ENCODE results near the gene ALS2. TPM values are rescaled to one million over a fixed set of nuclear protein-coding genes. Genes with fewer than 3 reads are reported as not detected.
"Not testable (repeated sequence)": the region's sequence is repeated elsewhere in the genome, so short reads cannot be mapped to it uniquely, and the experiment has no call there.

The ALS2 gene
- total RNA-seq, 1 donor from 2014 or later: 11.3 TPM

GRCh38 chr2:201806442-201807170 is 25.9 kb upstream of the ALS2 start, which contains the start of gene CDK15:
TSS of gene CDK15 (plus strand) at chr2:201806537. CDS start at chr2:201806665, 128 bp downstream.
- intact Hi-C loops (cut with micrococcal nuclease): no loop called here
- no peaks in the 10 kb centered on the region for H3K9me3 Mint-ChIP-seq

GRCh38 chr2:201798914-201799285 is 18.2 kb upstream of the ALS2 start:
- peaks cover 18% of the 10 kb centered on the region for H3K27me3 Mint-ChIP-seq
- H3K4me3 Mint-ChIP-seq; intact Hi-C loops (cut with micrococcal nuclease); H3K9me3 Mint-ChIP-seq; H3K36me3 Mint-ChIP-seq (ENCODE audit: low read depth); H3K27ac Mint-ChIP-seq; H3K4me1 Mint-ChIP-seq; DNase-seq: not testable (repeated sequence)

More at GRCh38 chr2:201806442-201807170, 25.9 kb upstream of the ALS2 start, which contains the start of gene CDK15:
- H3K36me3 Mint-ChIP-seq (ENCODE audit: low read depth): no peaks in the 10 kb centered on the region
- no peaks in the 10 kb centered on the region for H3K4me1 Mint-ChIP-seq
- H3K27ac Mint-ChIP-seq: no peak within 1 kb of the TSS
- no peak for DNase-seq
- H3K4me3 Mint-ChIP-seq: no peak within 1 kb of the TSS
- H3K27me3 Mint-ChIP-seq: peaks cover 33% of the 10 kb centered on the region

GRCh38 chr2:201798252-201798913 is 17.6 kb upstream of the ALS2 start:
- Mint-ChIP-seq H3K27me3 (peaks cover 18% of the 10 kb centered on the region), H3K9me3 (no peaks in the 10 kb centered on the region), H3K27ac (no peak overlapping the region), H3K36me3 (ENCODE audit: low read depth) (no peaks in the 10 kb centered on the region), H3K4me1 (peaks cover 2% of the 10 kb centered on the region), H3K4me3 (no peak overlapping the region)
- intact Hi-C loops (cut with micrococcal nuclease): no loop called here
- DNase-seq: no peak

- H3K4me1 Mint-ChIP-seq: peaks cover 2% of the 10 kb centered on the region
- intact Hi-C loops (cut with micrococcal nuclease): no loop called here
These were observed 16.6 kb upstream of the ALS2 start for GRCh38 chr2:201797175-201797840.

GRCh38 chr2:201796478-201796865 is 15.7 kb upstream of the ALS2 start:
- H3K4me3 Mint-ChIP-seq: no peak overlapping the region
- peaks cover 2% of the 10 kb centered on the region for H3K4me1 Mint-ChIP-seq
- no peak overlapping the region for H3K27ac Mint-ChIP-seq
- H3K36me3 Mint-ChIP-seq (ENCODE audit: low read depth): no peaks in the 10 kb centered on the region
- no peak for DNase-seq
- no peaks in the 10 kb centered on the region for H3K9me3 Mint-ChIP-seq
- intact Hi-C loops (cut with micrococcal nuclease): no loop called here
- peaks cover 7% of the 10 kb centered on the region for H3K27me3 Mint-ChIP-seq

More at GRCh38 chr2:201797175-201797840, 16.6 kb upstream of the ALS2 start:
- H3K27me3 Mint-ChIP-seq: peaks cover 12% of the 10 kb centered on the region
- no peaks in the 10 kb centered on the region for H3K9me3 Mint-ChIP-seq
- H3K36me3 Mint-ChIP-seq (ENCODE audit: low read depth): no peaks in the 10 kb centered on the region
- no peak overlapping the region for H3K27ac Mint-ChIP-seq
- no peak overlapping the region for H3K4me3 Mint-ChIP-seq
- no peak for DNase-seq

- H3K4me1 Mint-ChIP-seq: peaks cover 2% of the 10 kb centered on the region
- no peak overlapping the region for H3K4me3 Mint-ChIP-seq
- no peak for DNase-seq
- H3K36me3 Mint-ChIP-seq (ENCODE audit: low read depth): no peaks in the 10 kb centered on the region
- no peak overlapping the region for H3K27ac Mint-ChIP-seq
- no peaks in the 10 kb centered on the region for H3K9me3 Mint-ChIP-seq
- peaks cover 5% of the 10 kb centered on the region for H3K27me3 Mint-ChIP-seq
- intact Hi-C loops (cut with micrococcal nuclease): no loop called here
These were observed 15.1 kb upstream of the ALS2 start for GRCh38 chr2:201795607-201796477.

- Mint-ChIP-seq H3K4me1 (peaks cover 2% of the 10 kb centered on the region), H3K9me3 (no peaks in the 10 kb centered on the region), H3K27ac (no peak overlapping the region), H3K36me3 (ENCODE audit: low read depth) (no peaks in the 10 kb centered on the region), H3K27me3 (peaks cover 9% of the 10 kb centered on the region), H3K4me3 (no peak overlapping the region)
- no peak for DNase-seq
- intact Hi-C loops (cut with micrococcal nuclease): no loop called here
These were observed 13.6 kb upstream of the ALS2 start for GRCh38 chr2:201794294-201794693.

- no peak for DNase-seq
- no peaks in the 10 kb centered on the region for H3K9me3 Mint-ChIP-seq
These were observed 12.9 kb upstream of the ALS2 start for GRCh38 chr2:201793631-201794030.

GRCh38 chr2:201790989-201791388 is 10.3 kb upstream of the ALS2 start:
- Mint-ChIP-seq H3K27ac (no peak overlapping the region), H3K4me3 (no peak overlapping the region), H3K9me3 (no peaks in the 10 kb centered on the region), H3K4me1 (no peaks in the 10 kb centered on the region), H3K36me3 (ENCODE audit: low read depth) (no peaks in the 10 kb centered on the region), H3K27me3 (peaks cover 17% of the 10 kb centered on the region)
- DNase-seq: no peak
- intact Hi-C loops (cut with micrococcal nuclease): no loop called here

More at GRCh38 chr2:201793631-201794030, 12.9 kb upstream of the ALS2 start:
- intact Hi-C loops (cut with micrococcal nuclease): no loop called here
- Mint-ChIP-seq H3K36me3 (ENCODE audit: low read depth) (no peaks in the 10 kb centered on the region), H3K27me3 (peaks cover 9% of the 10 kb centered on the region), H3K4me1 (peaks cover 2% of the 10 kb centered on the region), H3K4me3 (no peak overlapping the region), H3K27ac (no peak overlapping the region)

- H3K27ac Mint-ChIP-seq: no peak overlapping the region
- intact Hi-C loops (cut with micrococcal nuclease): no loop called here
These were observed 9.6 kb upstream of the ALS2 start for GRCh38 chr2:201790291-201790690.

GRCh38 chr2:201789395-201789794 is 8.7 kb upstream of the ALS2 start:
- intact Hi-C loops (cut with micrococcal nuclease): loop anchor here (10.0 kb wide), 1 partner anchor 385 kb away; no protein-coding TSS in a partner anchor
- H3K9me3 Mint-ChIP-seq: no peaks in the 10 kb centered on the region
- H3K36me3 Mint-ChIP-seq (ENCODE audit: low read depth): no peaks in the 10 kb centered on the region
- peaks cover 17% of the 10 kb centered on the region for H3K27me3 Mint-ChIP-seq
- no peak for DNase-seq
- no peaks in the 10 kb centered on the region for H3K4me1 Mint-ChIP-seq
- no peak overlapping the region for H3K4me3 Mint-ChIP-seq
- no peak overlapping the region for H3K27ac Mint-ChIP-seq

More at GRCh38 chr2:201790291-201790690, 9.6 kb upstream of the ALS2 start:
- DNase-seq: no peak
- H3K4me3 Mint-ChIP-seq: no peak overlapping the region
- no peaks in the 10 kb centered on the region for H3K36me3 Mint-ChIP-seq (ENCODE audit: low read depth)
- no peaks in the 10 kb centered on the region for H3K9me3 Mint-ChIP-seq
- H3K27me3 Mint-ChIP-seq: peaks cover 17% of the 10 kb centered on the region
- no peaks in the 10 kb centered on the region for H3K4me1 Mint-ChIP-seq

- Mint-ChIP-seq H3K36me3 (ENCODE audit: low read depth) (no peaks in the 10 kb centered on the region), H3K9me3 (no peaks in the 10 kb centered on the region), H3K4me3 (no peak overlapping the region), H3K4me1 (no peaks in the 10 kb centered on the region), H3K27me3 (peaks cover 20% of the 10 kb centered on the region), H3K27ac (no peak overlapping the region)
- no peak for DNase-seq
- intact Hi-C loops (cut with micrococcal nuclease): loop anchor here (10.0 kb wide), 1 partner anchor 386 kb away; no protein-coding TSS in a partner anchor
These were observed 7.6 kb upstream of the ALS2 start for GRCh38 chr2:201788371-201788770.

- no peak for DNase-seq
- intact Hi-C loops (cut with micrococcal nuclease): loop anchor here (10.0 kb wide), 1 partner anchor 388 kb away; no protein-coding TSS in a partner anchor
These were observed 5.7 kb upstream of the ALS2 start for GRCh38 chr2:201786471-201786870.

More at GRCh38 chr2:201786471-201786870, 5.7 kb upstream of the ALS2 start:
- no peaks in the 10 kb centered on the region for H3K36me3 Mint-ChIP-seq (ENCODE audit: low read depth)
- peaks cover 32% of the 10 kb centered on the region for H3K27me3 Mint-ChIP-seq
- H3K4me1 Mint-ChIP-seq: peaks cover 6% of the 10 kb centered on the region
- no peak overlapping the region for H3K27ac Mint-ChIP-seq
- no peak overlapping the region for H3K4me3 Mint-ChIP-seq
- H3K9me3 Mint-ChIP-seq: no peaks in the 10 kb centered on the region
